HUES6 (cell line): ENCODE results near the gene C1QTNF4.
A peak's percentile ranks its signal among the peaks of the same experiment; 100 is the strongest.

Experiments
- H3K27ac ChIP-seq: 2 replicates; pipeline ENCODE4 v1.7.0; 2013; ENCODE audit warnings: low read depth, mild to moderate bottlenecking, low read length, inconsistent platforms
- H3K27me3 ChIP-seq: 2 replicates; pipeline ENCODE4 v1.6.1; 2013; ENCODE audit warnings: low read length; ENCODE audit not compliant: control insufficient read depth, insufficient read depth
- H3K36me3 ChIP-seq: 2 replicates; pipeline ENCODE4 v1.6.1; 2013; ENCODE audit warnings: low read length; ENCODE audit not compliant: control insufficient read depth, insufficient read depth
- H3K4me1 ChIP-seq: 2 replicates; pipeline ENCODE4 v1.6.1; 2013; ENCODE audit warnings: low read length; ENCODE audit not compliant: control insufficient read depth, insufficient read depth
- H3K4me3 ChIP-seq: 2 replicates; pipeline ENCODE4 v1.5.1; 2013; ENCODE audit warnings: low read depth, low read length
- H3K9ac ChIP-seq: one replicate; pipeline ENCODE4 v1.6.1; 2013; ENCODE audit warnings: mild to moderate bottlenecking, low read length
- H3K9me3 ChIP-seq: 2 replicates; pipeline ENCODE4 v1.6.1; 2013; ENCODE audit warnings: low read depth, low read length; ENCODE audit not compliant: control insufficient read depth, insufficient read depth

C1QTNF4 gene

GRCh38 chr11:47593492-47593933, 698 bp downstream of the C1QTNF4 start:
- peak overlapping the region; percentile 72 for H3K4me3 ChIP-seq
- H3K4me1 ChIP-seq: peaks cover 22% of the 10 kb centered on the region
- peak overlapping the region; percentile 1 for H3K9ac ChIP-seq
- H3K27me3 ChIP-seq: peaks cover 45% of the 10 kb centered on the region
- H3K27ac ChIP-seq: no peak overlapping the region
- no peaks in the 10 kb centered on the region for H3K36me3 ChIP-seq
- H3K9me3 ChIP-seq: no peaks in the 10 kb centered on the region

GRCh38 chr11:47592970-47593369, 1.2 kb downstream of the C1QTNF4 start:
- Histone ChIP-seq H3K4me3 (peak overlapping the region; percentile 72; the same call in 1 of the 2 replicates), H3K9me3 (no peaks in the 10 kb centered on the region), H3K9ac (no peak overlapping the region), H3K27me3 (peaks cover 45% of the 10 kb centered on the region), H3K27ac (no peak overlapping the region), H3K36me3 (no peaks in the 10 kb centered on the region), H3K4me1 (peaks cover 22% of the 10 kb centered on the region)

- H3K4me1 ChIP-seq: peaks cover 22% of the 10 kb centered on the region
- H3K4me3 ChIP-seq: no peak overlapping the region
- no peaks in the 10 kb centered on the region for H3K9me3 ChIP-seq
- H3K27me3 ChIP-seq: peaks cover 45% of the 10 kb centered on the region
- H3K36me3 ChIP-seq: no peaks in the 10 kb centered on the region
- H3K27ac ChIP-seq: no peak overlapping the region
- H3K9ac ChIP-seq: no peak overlapping the region
Measured at GRCh38 chr11:47592251-47592650, 2.0 kb downstream of the C1QTNF4 start.

GRCh38 chr11:47591764-47592163, 2.4 kb downstream of the C1QTNF4 start:
- Histone ChIP-seq H3K4me1 (peaks cover 22% of the 10 kb centered on the region), H3K27me3 (peaks cover 45% of the 10 kb centered on the region), H3K27ac (no peak overlapping the region), H3K36me3 (no peaks in the 10 kb centered on the region), H3K4me3 (no peak overlapping the region), H3K9me3 (no peaks in the 10 kb centered on the region), H3K9ac (no peak overlapping the region)

- Histone ChIP-seq H3K27me3 (peaks cover 35% of the 10 kb centered on the region), H3K36me3 (no peaks in the 10 kb centered on the region), H3K4me3 (peak overlapping the region; percentile 43; the same call in 1 of the 2 replicates), H3K9me3 (no peaks in the 10 kb centered on the region), H3K9ac (no peak overlapping the region), H3K4me1 (peaks cover 22% of the 10 kb centered on the region), H3K27ac (no peak overlapping the region)
Measured at GRCh38 chr11:47589977-47590861, 4.0 kb downstream of the C1QTNF4 start.

GRCh38 chr11:47589584-47589976, 4.6 kb downstream of the C1QTNF4 start:
- H3K4me3 ChIP-seq: peak overlapping the region; percentile 43; the same call in 1 of the 2 replicates
- H3K9ac ChIP-seq: no peak overlapping the region
- no peaks in the 10 kb centered on the region for H3K36me3 ChIP-seq
- H3K9me3 ChIP-seq: no peaks in the 10 kb centered on the region
- H3K4me1 ChIP-seq: peaks cover 18% of the 10 kb centered on the region
- peaks cover 29% of the 10 kb centered on the region for H3K27me3 ChIP-seq
- no peak overlapping the region for H3K27ac ChIP-seq

GRCh38 chr11:47589118-47589517, 5.1 kb downstream of the C1QTNF4 start:
- Histone ChIP-seq H3K9me3 (no peaks in the 10 kb centered on the region), H3K9ac (no peak overlapping the region), H3K27ac (no peak overlapping the region), H3K4me3 (no peak overlapping the region), H3K4me1 (peaks cover 15% of the 10 kb centered on the region), H3K36me3 (peaks cover 4% of the 10 kb centered on the region), H3K27me3 (peaks cover 24% of the 10 kb centered on the region)

GRCh38 chr11:47587723-47588326, 6.4 kb downstream of the C1QTNF4 start:
- H3K27me3 ChIP-seq: peaks cover 11% of the 10 kb centered on the region
- H3K36me3 ChIP-seq: peaks cover 17% of the 10 kb centered on the region
- no peak overlapping the region for H3K4me3 ChIP-seq
- peaks cover 9% of the 10 kb centered on the region; the same call in 1 of the 2 replicates for H3K4me1 ChIP-seq
- no peak overlapping the region for H3K9ac ChIP-seq
- no peak overlapping the region for H3K27ac ChIP-seq
- no peaks in the 10 kb centered on the region for H3K9me3 ChIP-seq

GRCh38 chr11:47587039-47587716, 7.0 kb downstream of the C1QTNF4 start:
- H3K4me3 ChIP-seq: no peak overlapping the region
- no peaks in the 10 kb centered on the region for H3K9me3 ChIP-seq
- peaks cover 5% of the 10 kb centered on the region for H3K27me3 ChIP-seq
- H3K4me1 ChIP-seq: peaks cover 7% of the 10 kb centered on the region; the same call in 1 of the 2 replicates
- peaks cover 23% of the 10 kb centered on the region for H3K36me3 ChIP-seq
- H3K27ac ChIP-seq: no peak overlapping the region
- no peak overlapping the region for H3K9ac ChIP-seq

- Histone ChIP-seq H3K4me1 (no peaks in the 10 kb centered on the region), H3K9ac (no peak within 1 kb of the TSS), H3K36me3 (peaks cover 32% of the 10 kb centered on the region), H3K4me3 (no peak within 1 kb of the TSS), H3K27me3 (no peaks in the 10 kb centered on the region), H3K9me3 (no peaks in the 10 kb centered on the region), H3K27ac (no peak within 1 kb of the TSS)
Measured at GRCh38 chr11:47586098-47586855, 7.9 kb downstream of the C1QTNF4 start, which contains the start of gene FAM180B. Gene FAM180B, plus strand, starts transcription at chr11:47586678. Its CDS starts 91 bp downstream, at chr11:47586769.
